ENCODE data around the gene LATS1.

The LATS1 gene

DNA sequence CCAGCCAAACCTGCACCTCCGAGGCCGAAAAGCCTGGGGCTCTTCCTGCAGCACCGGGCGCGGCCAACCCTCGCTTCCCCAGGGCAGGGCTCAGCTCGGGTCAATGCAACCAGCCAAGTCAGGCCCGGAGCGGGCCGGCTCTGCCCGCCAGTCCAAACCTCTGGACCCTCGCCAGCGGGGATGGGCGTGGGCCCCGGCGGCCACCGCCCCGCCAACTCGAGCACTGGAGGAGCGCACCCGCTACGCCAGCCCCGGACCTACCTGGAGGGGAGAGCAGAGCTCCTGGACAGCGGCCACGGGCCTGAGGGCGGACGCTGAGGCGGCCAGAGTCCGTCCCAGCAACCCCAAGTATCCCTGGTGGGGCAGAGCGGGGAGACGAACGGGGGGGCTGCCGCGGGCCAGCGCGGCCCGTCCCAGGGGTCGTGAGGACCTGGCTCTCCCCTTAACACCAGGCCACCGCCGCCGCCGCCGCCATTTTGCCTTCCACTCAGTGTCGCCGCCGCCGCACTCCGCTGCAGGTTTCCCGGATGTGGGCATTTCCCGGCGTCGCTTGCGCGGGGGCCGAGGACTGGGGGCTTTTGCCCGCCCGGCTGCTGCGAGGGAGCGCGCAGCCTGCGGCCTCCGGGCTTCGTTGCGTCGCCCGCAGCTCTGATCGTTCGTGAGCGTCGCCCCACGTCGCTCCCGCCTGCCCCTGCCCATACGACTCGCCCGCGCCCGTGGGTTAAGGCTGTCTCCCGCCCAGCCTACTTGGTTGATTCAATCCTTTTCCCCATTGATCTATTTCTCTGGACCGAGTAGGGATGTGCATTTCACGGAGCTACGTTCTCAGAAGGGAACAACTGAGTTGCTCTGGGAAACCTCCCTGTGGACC is at the start of gene LATS1:
TSS of gene LATS1 (minus strand) at position 514 of the 871 bp plus-strand sequence. CDS start 15,975 bp downstream, outside the sequence.
- DNase-seq (ENCODE audit: low read depth), result peak; percentile 85
- TF ChIP-seq, protein P1, sequence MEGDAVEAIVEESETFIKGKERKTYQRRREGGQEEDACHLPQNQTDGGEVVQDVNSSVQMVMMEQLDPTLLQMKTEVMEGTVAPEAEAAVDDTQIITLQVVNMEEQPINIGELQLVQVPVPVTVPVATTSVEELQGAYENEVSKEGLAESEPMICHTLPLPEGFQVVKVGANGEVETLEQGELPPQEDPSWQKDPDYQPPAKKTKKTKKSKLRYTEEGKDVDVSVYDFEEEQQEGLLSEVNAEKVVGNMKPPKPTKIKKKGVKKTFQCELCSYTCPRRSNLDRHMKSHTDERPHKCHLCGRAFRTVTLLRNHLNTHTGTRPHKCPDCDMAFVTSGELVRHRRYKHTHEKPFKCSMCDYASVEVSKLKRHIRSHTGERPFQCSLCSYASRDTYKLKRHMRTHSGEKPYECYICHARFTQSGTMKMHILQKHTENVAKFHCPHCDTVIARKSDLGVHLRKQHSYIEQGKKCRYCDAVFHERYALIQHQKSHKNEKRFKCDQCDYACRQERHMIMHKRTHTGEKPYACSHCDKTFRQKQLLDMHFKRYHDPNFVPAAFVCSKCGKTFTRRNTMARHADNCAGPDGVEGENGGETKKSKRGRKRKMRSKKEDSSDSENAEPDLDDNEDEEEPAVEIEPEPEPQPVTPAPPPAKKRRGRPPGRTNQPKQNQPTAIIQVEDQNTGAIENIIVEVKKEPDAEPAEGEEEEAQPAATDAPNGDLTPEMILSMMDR (IDR thresholded peaks at IDR 0.05; ENCODE audit: insufficient read depth, low read depth, low read length, missing control alignments), result no peak
- peak within 1 kb of the TSS; percentile 74 for H3K4me3 ChIP-seq (ENCODE audit: low read length)

DNA sequence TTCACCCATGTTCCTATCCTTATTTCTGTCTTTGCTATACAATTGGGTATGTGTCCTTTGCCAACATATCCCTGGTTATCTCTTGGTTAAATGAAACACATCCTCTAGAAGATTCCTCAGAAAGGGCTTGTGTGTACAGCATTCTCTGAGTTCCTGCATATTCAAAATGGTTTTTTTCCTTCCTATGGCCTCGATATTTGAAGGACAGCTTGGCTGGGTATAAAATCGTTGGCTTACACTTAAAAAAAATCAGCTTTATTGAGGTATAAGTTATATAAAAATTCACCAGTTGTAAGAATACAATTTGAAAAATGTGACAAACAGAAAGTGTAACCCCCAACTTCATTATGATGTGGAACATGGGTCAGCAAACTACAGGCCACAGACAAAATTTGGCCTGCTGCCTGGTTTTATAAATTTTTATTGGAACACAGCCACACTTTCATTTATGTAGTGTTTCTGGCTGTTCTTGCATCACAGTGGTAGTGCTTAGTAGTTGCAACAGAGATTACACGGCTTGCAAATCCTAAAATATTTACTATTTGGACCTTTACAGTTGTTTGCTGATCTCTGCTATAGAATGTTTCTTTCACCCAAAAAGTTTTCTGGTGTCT is 48.4 kb upstream of the LATS1 start:
- TF ChIP-seq, protein P1 (IDR thresholded peaks at IDR 0.05; ENCODE audit: insufficient read depth, low read depth, low read length, missing control alignments), result no peak
- H3K4me3 ChIP-seq (ENCODE audit: low read length), result no peak overlapping the region
- peak; percentile 32 for DNase-seq (ENCODE audit: low read depth)

DNA sequence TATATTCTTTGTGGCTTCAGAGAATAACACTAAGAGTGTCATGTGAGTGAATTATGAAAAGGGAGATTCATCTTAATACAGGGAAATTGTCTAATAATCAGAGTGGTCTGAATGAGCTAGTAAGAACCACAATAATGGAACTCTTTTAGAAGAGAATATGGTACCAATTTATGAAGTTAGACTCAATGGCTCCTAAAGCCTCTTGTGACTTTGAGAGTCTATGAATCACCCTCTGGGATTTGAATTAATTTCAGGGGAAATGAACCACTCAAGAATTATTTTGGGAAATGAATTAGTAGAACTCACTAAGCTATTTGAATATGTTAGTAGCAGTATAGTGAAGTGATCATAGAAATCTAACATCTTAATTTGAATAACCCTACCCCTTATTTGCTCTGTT is 46.0 kb upstream of the LATS1 start:
- no peak overlapping the region for H3K4me3 ChIP-seq (ENCODE audit: low read length)
- no peak for DNase-seq (ENCODE audit: low read depth)
- TF ChIP-seq, protein P1 (IDR thresholded peaks at IDR 0.05; ENCODE audit: insufficient read depth, low read depth, low read length, missing control alignments), result no peak

DNA sequence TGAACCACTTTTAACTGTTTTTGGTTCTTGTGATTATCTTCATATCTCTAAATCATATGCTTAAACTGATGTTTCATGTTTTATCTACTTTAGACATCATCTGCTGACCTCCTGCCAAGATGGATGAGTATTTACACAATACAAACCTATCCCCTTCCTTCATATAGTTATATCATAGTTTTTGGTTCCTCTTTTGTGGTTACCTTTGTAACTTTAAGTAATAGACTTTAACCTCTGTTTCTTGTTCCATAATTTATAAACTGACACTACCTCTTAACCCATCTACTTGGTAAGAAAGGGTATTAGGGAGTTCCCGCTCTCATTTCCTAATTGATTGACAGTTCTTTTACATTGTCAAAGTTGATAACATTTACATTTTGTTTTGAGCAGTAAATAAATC is 43.5 kb upstream of the LATS1 start:
- no peak for DNase-seq (ENCODE audit: low read depth)
- no peak overlapping the region for H3K4me3 ChIP-seq (ENCODE audit: low read length)
- TF ChIP-seq, protein P1 (IDR thresholded peaks at IDR 0.05; ENCODE audit: insufficient read depth, low read depth, low read length, missing control alignments), result no peak

DNA sequence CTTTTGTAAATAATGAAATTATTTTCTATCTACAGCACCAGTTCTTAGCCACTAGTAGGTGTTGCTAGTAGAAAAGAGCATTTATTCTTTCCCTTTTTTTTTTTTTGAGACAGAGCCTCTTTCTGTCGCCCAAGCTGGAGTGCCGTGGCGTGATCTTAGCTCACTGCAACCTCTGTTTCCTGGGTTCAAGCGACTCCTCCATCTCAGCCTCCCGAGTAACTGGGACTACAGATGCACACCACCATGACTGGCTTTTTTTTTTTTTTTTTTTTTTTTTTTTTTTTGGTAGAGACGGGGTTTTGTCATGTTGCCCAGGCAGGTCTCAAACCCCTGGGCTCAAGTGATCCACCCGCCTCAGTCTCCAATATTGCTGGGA is 38.3 kb upstream of the LATS1 start:
- DNase-seq (ENCODE audit: low read depth), result no peak
- H3K4me3 ChIP-seq (ENCODE audit: low read length), result no peak overlapping the region
- TF ChIP-seq, protein P1 (IDR thresholded peaks at IDR 0.05; ENCODE audit: insufficient read depth, low read depth, low read length, missing control alignments), result no peak

DNA sequence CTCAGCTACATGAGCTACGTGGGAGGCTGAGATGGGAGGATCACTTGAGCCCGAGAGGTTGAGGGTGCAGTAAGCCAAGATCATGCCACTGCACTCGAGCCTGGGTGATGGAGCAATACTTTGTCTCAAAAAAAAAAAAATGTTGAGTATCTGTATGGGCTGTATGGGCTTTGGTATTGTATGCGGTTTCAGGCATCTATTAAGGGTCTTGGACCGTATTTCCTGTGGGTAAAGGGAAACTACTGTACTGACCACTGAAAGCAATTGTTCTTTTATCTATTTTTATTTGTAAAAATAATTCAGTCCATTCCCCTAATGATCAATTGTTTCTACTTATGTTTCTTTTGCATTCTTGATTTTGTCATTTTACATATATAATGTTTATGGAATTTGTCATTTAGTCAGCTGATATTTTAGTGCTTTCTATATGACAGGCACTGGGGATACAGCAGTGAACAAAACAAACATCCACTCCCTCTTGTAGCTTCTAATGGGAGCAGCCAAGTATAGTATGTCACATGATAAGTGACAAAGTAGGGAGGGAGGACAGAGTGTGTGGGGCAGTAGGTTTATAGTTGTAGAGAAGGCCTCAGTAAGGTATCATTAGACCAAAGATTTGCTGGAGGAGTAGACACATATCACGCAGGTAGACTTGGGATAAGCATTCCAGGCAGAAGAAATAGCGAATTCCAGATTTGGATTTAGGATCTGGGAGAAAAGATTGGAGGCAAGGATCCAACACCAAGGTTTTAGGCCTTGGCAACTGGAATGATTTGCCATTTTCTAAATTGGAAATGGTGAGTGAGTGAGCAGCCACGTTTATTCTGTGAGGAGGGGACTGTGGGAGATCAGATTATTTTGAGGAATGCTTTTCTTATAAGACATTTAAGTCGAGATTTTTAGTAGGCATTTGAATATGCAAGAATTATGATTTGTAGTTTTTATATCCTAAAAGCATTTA is 37.7 kb upstream of the LATS1 start:
- no peak for DNase-seq (ENCODE audit: low read depth)
- TF ChIP-seq, protein P1 (IDR thresholded peaks at IDR 0.05; ENCODE audit: insufficient read depth, low read depth, low read length, missing control alignments), result no peak
- H3K4me3 ChIP-seq (ENCODE audit: low read length), result no peak overlapping the region
